Stomach (tissue), 9 donors: Measurements from ENCODE around the gene ASPHD1. TPM values are rescaled to one million over a fixed set of nuclear protein-coding genes. Genes with fewer than 3 reads are reported as not detected.

Experiments used
- DNase-seq, 2 donors: peaks; one replicate each; pipeline versions ENCODE4 v3.0.0 to v3.0.0-alpha.2; 2013 to 2019
- H3K27ac ChIP-seq, 5 donors: fragments of 200-600 bp in 4 of 5; sonication (generic) in 4 of 5; one replicate each; pipeline ENCODE4 v1.5.1; 2013 to 2019; ENCODE audit warnings: mild to moderate bottlenecking in 1 of 5, moderate library complexity in 1 of 5
- H3K27me3 ChIP-seq, 3 donors: fragments of 200-600 bp; sonication (generic); one replicate each; pipeline ENCODE4 v1.5.1; 2017 to 2019; ENCODE audit warnings: mixed run types in 1 of 3
- H3K36me3 ChIP-seq, 4 donors: fragments of 200-600 bp; sonication (generic); 1 replicate in 3 of 4; 2 replicates in 1 of 4; pipeline ENCODE4 v1.5.1; 2016 to 2019
- H3K4me1 ChIP-seq, 4 donors: fragments of 200-600 bp; sonication (generic); one replicate each; pipeline ENCODE4 v1.5.1; 2016 to 2019
- H3K4me3 ChIP-seq, 4 donors: fragments of 200-600 bp; sonication (generic) in 3 of 4; one replicate each; pipeline ENCODE4 v1.5.1; 2016 to 2019; ENCODE audit warnings: mild to moderate bottlenecking in 1 of 4
- H3K9me3 ChIP-seq, 4 donors: fragments of 200-600 bp; sonication (generic); one replicate each; pipeline ENCODE4 v1.5.1; 2016 to 2019
- EP300 ChIP-seq: sonication (generic); formaldehyde crosslinking; IDR thresholded peaks from one replicate; pipeline ENCODE4 v1.6.1; 2017; ENCODE audit warnings: antibody characterized with exemption
- POLR2A ChIP-seq, 4 donors: fragments of 450-650 bp; IDR thresholded peaks; one replicate each; pipeline ENCODE4 v1.6.1; 2016; ENCODE audit warnings: antibody characterized with exemption in 4 of 4, control low read depth in 2 of 4, mild to moderate bottlenecking in 1 of 4, moderate library complexity in 1 of 4
- POLR2AphosphoS5 ChIP-seq, 3 donors: sonication (generic); formaldehyde crosslinking; IDR thresholded peaks; one replicate each; pipeline ENCODE4 v1.6.1; 2016; ENCODE audit warnings: antibody characterized with exemption in 3 of 3
- WGBS, 5 donors: extraction: QIAGEN DNeasy Blood & Tissue Kit in 3 of 5; methylation state at CpG; one replicate each; pipeline versions ENCODE4 v1.1.5 to v1.1.7; 2013 to 2018; 5-methylcytosine and 5-hydroxymethylcytosine counted together
- intact Hi-C: fragments of 100-400 bp; cut with DNase I; formaldehyde crosslinking; loops from one replicate; pipeline ENCODE4 v1.15.1; 2023; ENCODE audit warnings: low total_unique reads
- polyA plus RNA-seq, 3 donors: library from polyadenylated mRNA; stranded (reverse); fragments of 200-250 nt; gene quantifications; one replicate each; pipeline ENCODE4 v1.2.3, GENCODE V29; 2013
- total RNA-seq, 5 donors: library from RNA; depleted of rRNA; stranded (reverse); fragments of >200 nt; gene quantifications; one replicate each; pipeline versions ENCODE4 v1.1.0 to v1.2.3, GENCODE V29; 2014 to 2016
- TF ChIP-seq, protein P1 (sequence below), 7 experiments: fragments of 450-650 bp in 4 of 7; fragments of 200-600 bp in 3 of 7; sonication (generic) in 3 of 7; IDR thresholded peaks; one replicate each; pipeline ENCODE4 v1.5.1; 2016 to 2019; ENCODE audit warnings: antibody characterized with exemption in 7 of 7, control low read depth in 2 of 7, mild to moderate bottlenecking in 1 of 7
- donor health status: healthy with polysubstance abuse.
- donor health status: Bipolar disorder and iron deficiency.
- donor health status: healthy.

Gene ASPHD1
- total and polyA plus RNA-seq, 8 donors, result 4.5 to 29.8 (median 11.3) TPM; not detected in 2

DNA sequence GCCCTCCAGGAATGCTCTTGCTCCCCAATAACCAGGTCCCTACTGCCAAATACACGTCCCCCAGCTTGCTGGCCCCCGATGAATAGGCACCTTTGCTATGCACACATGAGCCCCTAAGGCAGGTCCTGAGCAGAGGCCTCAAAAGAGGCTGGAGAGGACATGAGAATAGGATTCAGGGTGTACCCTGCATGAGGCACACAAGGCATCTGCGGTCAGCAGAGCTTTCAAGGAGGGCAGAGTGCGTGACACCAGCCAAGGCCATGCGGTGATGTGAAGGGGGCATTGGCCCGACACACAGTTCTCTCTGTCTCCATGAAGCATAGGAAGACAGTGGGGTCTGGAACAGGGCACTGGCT lies 7.9 kb upstream of the ASPHD1 start:
- 78 to 94% (median 88%) methylated on average over 6 of the region's 6 CpGs for WGBS, 5 donors
- no peaks in the 10 kb centered on the region for H3K4me1 ChIP-seq
- TF ChIP-seq POLR2AphosphoS5 (IDR thresholded peaks at IDR 0.05) (no peak), EP300 (no peak), POLR2A (IDR thresholded peaks at IDR 0.05) (no peak)
- TF ChIP-seq, protein P1, sequence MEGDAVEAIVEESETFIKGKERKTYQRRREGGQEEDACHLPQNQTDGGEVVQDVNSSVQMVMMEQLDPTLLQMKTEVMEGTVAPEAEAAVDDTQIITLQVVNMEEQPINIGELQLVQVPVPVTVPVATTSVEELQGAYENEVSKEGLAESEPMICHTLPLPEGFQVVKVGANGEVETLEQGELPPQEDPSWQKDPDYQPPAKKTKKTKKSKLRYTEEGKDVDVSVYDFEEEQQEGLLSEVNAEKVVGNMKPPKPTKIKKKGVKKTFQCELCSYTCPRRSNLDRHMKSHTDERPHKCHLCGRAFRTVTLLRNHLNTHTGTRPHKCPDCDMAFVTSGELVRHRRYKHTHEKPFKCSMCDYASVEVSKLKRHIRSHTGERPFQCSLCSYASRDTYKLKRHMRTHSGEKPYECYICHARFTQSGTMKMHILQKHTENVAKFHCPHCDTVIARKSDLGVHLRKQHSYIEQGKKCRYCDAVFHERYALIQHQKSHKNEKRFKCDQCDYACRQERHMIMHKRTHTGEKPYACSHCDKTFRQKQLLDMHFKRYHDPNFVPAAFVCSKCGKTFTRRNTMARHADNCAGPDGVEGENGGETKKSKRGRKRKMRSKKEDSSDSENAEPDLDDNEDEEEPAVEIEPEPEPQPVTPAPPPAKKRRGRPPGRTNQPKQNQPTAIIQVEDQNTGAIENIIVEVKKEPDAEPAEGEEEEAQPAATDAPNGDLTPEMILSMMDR (IDR thresholded peaks at IDR 0.05), result no peak
- no peak overlapping the region for H3K27ac ChIP-seq
- H3K4me3 ChIP-seq, result no peak overlapping the region
- no peak for DNase-seq
- H3K27me3 ChIP-seq, result peaks cover 0 to 20% (median 8%) of the 10 kb centered on the region in 3 donors
- H3K9me3 ChIP-seq, result no peaks in the 10 kb centered on the region
- no peaks in the 10 kb centered on the region for H3K36me3 ChIP-seq
- intact Hi-C loops, result no loop called here

GRCh38 chr16:29893553-29893952 lies 6.7 kb upstream of the ASPHD1 start:
- WGBS, 5 donors, result 66 to 84% (median 78%) methylated on average over 3 of the region's 3 CpGs

DNA sequence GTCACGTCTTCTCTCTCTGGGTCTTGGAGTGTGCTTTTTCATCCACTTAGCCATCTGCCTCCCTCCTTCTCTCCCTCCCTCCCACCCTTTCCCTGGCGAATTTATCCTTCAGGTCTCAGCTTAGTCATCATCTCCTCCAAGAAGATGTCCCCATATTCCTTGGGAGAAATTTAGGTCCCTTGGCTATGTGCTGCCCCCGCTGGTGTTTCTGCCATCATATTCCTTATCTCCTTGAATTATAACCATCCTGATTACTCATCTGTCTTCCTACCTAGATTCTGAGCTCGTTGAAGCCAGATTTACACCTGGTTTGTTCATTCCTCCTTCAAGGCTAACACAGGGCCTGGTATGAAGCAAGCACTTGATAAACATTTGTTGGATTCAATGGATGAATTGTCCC lies 5.9 kb upstream of the ASPHD1 start:
- H3K4me3 ChIP-seq, result no peak overlapping the region
- peaks cover 4 to 13% (median 11%) of the 10 kb centered on the region in 4 donors for H3K4me1 ChIP-seq
- WGBS, 5 donors, result 66 to 76% (median 70%) methylated on average over 4 of the region's 4 CpGs
- TF ChIP-seq, protein P1 (IDR thresholded peaks at IDR 0.05), result no peak
- TF ChIP-seq EP300 (no peak), POLR2AphosphoS5 (IDR thresholded peaks at IDR 0.05) (no peak), POLR2A (IDR thresholded peaks at IDR 0.05) (no peak)
- intact Hi-C loops, result no loop called here
- no peak for DNase-seq
- H3K27ac ChIP-seq, result no peak overlapping the region
- peaks cover 0 to 31% (median 25%) of the 10 kb centered on the region in 3 donors for H3K27me3 ChIP-seq
- no peaks in the 10 kb centered on the region for H3K9me3 ChIP-seq
- H3K36me3 ChIP-seq, result no peaks in the 10 kb centered on the region

More at GRCh38 chr16:29893553-29893952, 6.7 kb upstream of the ASPHD1 start:
- intact Hi-C loops, result no loop called here
- peaks cover 2 to 6% (median 3%) of the 10 kb centered on the region in 4 donors for H3K4me1 ChIP-seq
- TF ChIP-seq EP300 (no peak), POLR2A (IDR thresholded peaks at IDR 0.05) (no peak)
- TF ChIP-seq, protein P1 (IDR thresholded peaks at IDR 0.05), result no peak
- DNase-seq, result no peak
- no peak overlapping the region for H3K4me3 ChIP-seq
- H3K27me3 ChIP-seq, result peaks cover 0 to 23% (median 18%) of the 10 kb centered on the region in 3 donors
- no peaks in the 10 kb centered on the region for H3K9me3 ChIP-seq
- H3K27ac ChIP-seq, result no peak overlapping the region
- no peaks in the 10 kb centered on the region for H3K36me3 ChIP-seq

DNA sequence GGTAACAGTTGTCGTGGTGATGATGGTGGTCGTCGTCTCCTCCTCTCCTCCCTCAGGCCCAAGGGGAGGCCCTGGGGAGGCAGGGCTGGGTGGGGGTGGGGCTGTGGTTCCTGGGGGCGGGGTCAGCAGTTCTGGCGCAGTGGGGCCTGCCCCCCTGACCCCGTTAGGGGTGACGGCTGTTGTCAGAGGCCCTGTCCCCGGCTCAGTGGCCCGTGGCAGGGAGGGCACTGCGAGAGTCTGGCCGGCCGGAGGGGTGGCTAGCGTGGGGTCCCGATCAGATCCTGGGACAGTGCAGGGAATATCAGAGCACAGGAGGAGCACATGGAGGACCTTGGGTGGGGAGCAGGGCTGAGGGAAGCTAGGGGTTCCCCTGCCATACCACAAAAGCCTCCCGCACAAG lies 3.4 kb upstream of the ASPHD1 start:
- Histone ChIP-seq H3K27ac (no peak overlapping the region), H3K36me3 (no peaks in the 10 kb centered on the region), H3K9me3 (no peaks in the 10 kb centered on the region), H3K4me1 (peaks cover 4 to 36% (median 33%) of the 10 kb centered on the region in 4 donors), H3K4me3 (no peak overlapping the region), H3K27me3 (peaks cover 0 to 52% (median 25%) of the 10 kb centered on the region in 3 donors)
- DNase-seq, result no peak
- TF ChIP-seq, protein P1 (IDR thresholded peaks at IDR 0.05), result no peak
- TF ChIP-seq POLR2A (IDR thresholded peaks at IDR 0.05) (no peak), POLR2AphosphoS5 (IDR thresholded peaks at IDR 0.05) (no peak), EP300 (no peak)
- 53 to 58% (median 55%) methylated on average over 7 to 15 of the region's 15 CpGs for WGBS, 5 donors
- intact Hi-C loops, result no loop called here
